Astrocyte (in vitro differentiated cells and primary cell): ENCODE results near the gene SLC27A2.

ENCODE experiments used
- CTCF ChIP-seq: IDR thresholded peaks from 2 replicates; pipeline ENCODE4 v1.5.1; 2011; ENCODE audit warnings: low read depth, mild to moderate bottlenecking, inconsistent platforms, low read length, moderate library complexity; ENCODE audit not compliant: insufficient read depth
- EZH2 ChIP-seq: IDR thresholded peaks from 2 replicates; pipeline ENCODE4 v1.6.1; 2012; ENCODE audit warnings: mild to moderate bottlenecking, low read length, inconsistent platforms; ENCODE audit not compliant: insufficient read depth

GRCh38 chr15:50184863-50185504, 3.0 kb downstream of the SLC27A2 start:
- TF ChIP-seq CTCF (no peak), EZH2 (no peak)
